ENCODE data around the gene SARS1. TPM values are rescaled to one million over a fixed set of nuclear protein-coding genes. Genes with fewer than 3 reads are reported as not detected.

The SARS1 gene
- total and polyA plus RNA-seq, 2 experiments from 2014 or later, result 158 to 180 TPM

DNA sequence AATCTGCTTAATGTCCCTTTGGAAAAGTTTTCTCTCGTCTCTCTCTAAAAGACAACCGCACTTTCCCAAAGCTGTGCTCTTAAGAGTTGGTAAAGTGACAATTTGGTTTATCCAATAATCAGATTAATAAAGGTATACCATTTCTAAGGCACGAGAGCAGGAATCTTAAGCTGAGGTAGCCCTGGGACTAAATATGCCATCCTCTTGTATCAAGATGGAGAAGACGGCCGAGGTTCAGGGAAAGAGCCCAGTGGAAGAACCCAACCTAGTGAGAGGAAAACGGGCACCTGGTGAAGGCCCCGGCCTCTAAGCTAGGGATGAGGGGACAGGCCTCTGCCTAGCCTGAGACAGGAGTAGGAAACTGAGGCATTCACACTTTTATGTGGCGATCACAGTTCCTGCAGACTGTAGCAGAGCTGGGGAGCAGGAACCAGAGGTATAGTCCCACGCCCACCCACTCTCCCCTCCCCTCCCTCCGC lies 334 bp upstream of the SARS1 start:
- Histone ChIP-seq H3K4me1 (ENCODE audit: insufficient read depth) (peaks cover 12% of the 10 kb centered on the region), H3K4me3 (peak overlapping the region; percentile 6)

DNA sequence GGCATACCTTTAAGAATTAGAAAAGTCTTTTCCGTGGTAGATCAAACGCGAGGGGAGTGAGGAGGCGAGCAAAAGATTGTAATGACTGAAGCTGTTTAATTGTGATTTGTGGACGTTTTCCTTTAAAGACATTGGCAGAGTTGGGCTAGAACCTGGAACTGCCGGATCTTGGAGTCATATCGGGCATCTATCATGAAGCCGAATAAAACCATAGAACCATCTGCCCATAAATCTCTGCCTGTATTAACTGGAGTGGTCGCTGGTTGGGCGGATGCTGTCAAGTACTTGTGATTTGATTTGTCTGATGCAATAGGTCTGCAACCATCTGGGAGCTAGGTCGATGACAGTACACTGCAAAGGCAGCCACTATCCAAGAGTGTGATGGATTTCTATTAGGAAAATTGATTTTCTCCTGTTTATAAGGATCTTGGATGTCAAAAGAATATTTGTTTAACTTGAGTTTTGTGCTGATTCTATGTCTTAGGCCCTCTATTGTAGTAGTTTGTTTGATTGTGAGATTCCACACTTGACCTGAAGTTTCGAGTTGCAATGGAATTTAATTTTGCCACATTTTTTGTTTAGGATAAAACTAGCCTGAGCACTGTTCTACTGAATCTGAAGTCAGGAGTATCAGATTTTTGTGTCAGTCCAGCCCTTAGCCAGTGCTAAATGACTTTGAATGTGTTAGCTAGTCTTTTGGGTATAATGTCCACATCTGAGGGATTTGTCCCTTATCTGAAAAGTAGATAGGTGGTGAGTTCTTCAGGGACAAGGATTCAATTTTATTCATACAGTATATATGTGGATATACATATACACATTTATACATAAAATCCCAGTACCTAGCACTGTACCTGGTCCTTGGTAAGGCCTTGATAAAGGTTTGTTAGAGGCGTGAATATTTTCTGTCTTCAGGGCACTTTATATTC lies 1.2 kb downstream of the SARS1 start:
- H3K27me3 ChIP-seq, result no peaks in the 10 kb centered on the region
- WGBS (ENCODE audit: low lambda C conversion rate, missing lambda C conversion rate), result 16% methylated on average over 13 of the region's 13 CpGs
- H3K9me3 ChIP-seq (ENCODE audit: low read depth), result no peaks in the 10 kb centered on the region
- peak; percentile 66 for DNase-seq (ENCODE audit: low spot score)
- H3K27ac ChIP-seq, result peak overlapping the region; percentile 89
- peak overlapping the region; percentile 77 for H3K4me2 ChIP-seq
- peak overlapping the region; percentile 78 for H3K4me3 ChIP-seq
- peaks cover 12% of the 10 kb centered on the region for H3K4me1 ChIP-seq (ENCODE audit: insufficient read depth)
- H3K9me2 ChIP-seq (replicated peaks; ENCODE audit: insufficient read depth), result no peaks in the 10 kb centered on the region
- no peak for TF ChIP-seq EZH2phosphoT487 (IDR thresholded peaks at IDR 0.05; ENCODE audit: low read depth, severe bottlenecking, unreplicated experiment)
- TF ChIP-seq, protein P1, sequence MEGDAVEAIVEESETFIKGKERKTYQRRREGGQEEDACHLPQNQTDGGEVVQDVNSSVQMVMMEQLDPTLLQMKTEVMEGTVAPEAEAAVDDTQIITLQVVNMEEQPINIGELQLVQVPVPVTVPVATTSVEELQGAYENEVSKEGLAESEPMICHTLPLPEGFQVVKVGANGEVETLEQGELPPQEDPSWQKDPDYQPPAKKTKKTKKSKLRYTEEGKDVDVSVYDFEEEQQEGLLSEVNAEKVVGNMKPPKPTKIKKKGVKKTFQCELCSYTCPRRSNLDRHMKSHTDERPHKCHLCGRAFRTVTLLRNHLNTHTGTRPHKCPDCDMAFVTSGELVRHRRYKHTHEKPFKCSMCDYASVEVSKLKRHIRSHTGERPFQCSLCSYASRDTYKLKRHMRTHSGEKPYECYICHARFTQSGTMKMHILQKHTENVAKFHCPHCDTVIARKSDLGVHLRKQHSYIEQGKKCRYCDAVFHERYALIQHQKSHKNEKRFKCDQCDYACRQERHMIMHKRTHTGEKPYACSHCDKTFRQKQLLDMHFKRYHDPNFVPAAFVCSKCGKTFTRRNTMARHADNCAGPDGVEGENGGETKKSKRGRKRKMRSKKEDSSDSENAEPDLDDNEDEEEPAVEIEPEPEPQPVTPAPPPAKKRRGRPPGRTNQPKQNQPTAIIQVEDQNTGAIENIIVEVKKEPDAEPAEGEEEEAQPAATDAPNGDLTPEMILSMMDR (IDR thresholded peaks at IDR 0.05; ENCODE audit: poor library complexity), result no peak
- no peak for TF ChIP-seq EZH2 (IDR thresholded peaks at IDR 0.05; ENCODE audit: borderline replicate concordance)
- H3K79me2 ChIP-seq, result peaks cover 55% of the 10 kb centered on the region
- peak overlapping the region; percentile 90 for H2AFZ ChIP-seq
- H4K20me1 ChIP-seq (ENCODE audit: insufficient read depth, poor library complexity, severe bottlenecking), result peaks cover 13% of the 10 kb centered on the region
- H3K36me3 ChIP-seq (replicated peaks; ENCODE audit: insufficient read depth, low read depth), result no peaks in the 10 kb centered on the region

More for the DNA sequence above, 334 bp upstream of the SARS1 start:
- Histone ChIP-seq H3K27ac (peak overlapping the region; percentile 41), H3K27me3 (no peaks in the 10 kb centered on the region), H3K9me3 (ENCODE audit: low read depth) (no peaks in the 10 kb centered on the region), H3K4me2 (peak overlapping the region; percentile 77), H2AFZ (peak overlapping the region; percentile 97), H3K9me2 (replicated peaks; ENCODE audit: insufficient read depth) (no peaks in the 10 kb centered on the region), H3K36me3 (replicated peaks; ENCODE audit: insufficient read depth, low read depth) (no peaks in the 10 kb centered on the region), H4K20me1 (ENCODE audit: insufficient read depth, poor library complexity, severe bottlenecking) (peaks cover 8% of the 10 kb centered on the region), H3K79me2 (peaks cover 41% of the 10 kb centered on the region)
- TF ChIP-seq EZH2phosphoT487 (IDR thresholded peaks at IDR 0.05; ENCODE audit: low read depth, severe bottlenecking, unreplicated experiment), result no peak
- TF ChIP-seq, protein P1 (IDR thresholded peaks at IDR 0.05; ENCODE audit: poor library complexity), result no peak
- TF ChIP-seq EZH2 (IDR thresholded peaks at IDR 0.05; ENCODE audit: borderline replicate concordance), result no peak
- no peak for DNase-seq (ENCODE audit: low spot score)
- WGBS (ENCODE audit: low lambda C conversion rate, missing lambda C conversion rate), result 41% methylated on average over 7 of the region's 10 CpGs

DNA sequence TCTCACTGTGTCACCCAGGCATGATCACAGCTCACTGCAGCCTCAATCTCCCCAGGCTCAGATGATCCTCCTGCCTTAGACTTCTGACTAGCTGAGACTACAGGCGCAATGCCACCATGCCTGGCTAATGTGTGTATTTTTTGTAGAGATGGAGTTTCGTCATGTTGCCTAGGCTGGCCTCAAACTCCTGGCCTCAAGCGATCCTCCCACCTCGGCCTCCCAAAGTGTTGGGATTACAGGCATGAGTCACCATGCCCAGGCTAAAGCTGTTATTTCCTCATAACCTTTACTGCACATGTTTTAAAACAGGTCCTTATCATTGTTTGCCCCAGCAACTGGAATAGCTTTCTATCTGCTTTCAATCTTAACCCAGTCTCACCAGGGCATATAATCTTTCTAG lies 2.9 kb downstream of the SARS1 start:
- H3K36me3 ChIP-seq (replicated peaks; ENCODE audit: insufficient read depth, low read depth), result no peaks in the 10 kb centered on the region
- H3K27me3 ChIP-seq, result no peaks in the 10 kb centered on the region
- H3K9me2 ChIP-seq (replicated peaks; ENCODE audit: insufficient read depth), result no peaks in the 10 kb centered on the region
- no peak overlapping the region for H3K27ac ChIP-seq
- peaks cover 72% of the 10 kb centered on the region for H3K79me2 ChIP-seq
- peak overlapping the region; percentile 77 for H3K4me2 ChIP-seq
- DNase-seq (ENCODE audit: low spot score), result no peak
- H3K9me3 ChIP-seq (ENCODE audit: low read depth), result no peaks in the 10 kb centered on the region
- no peak overlapping the region for H2AFZ ChIP-seq
- H4K20me1 ChIP-seq (ENCODE audit: insufficient read depth, poor library complexity, severe bottlenecking), result peaks cover 21% of the 10 kb centered on the region
- H3K4me3 ChIP-seq, result no peak overlapping the region
- H3K4me1 ChIP-seq (ENCODE audit: insufficient read depth), result peaks cover 12% of the 10 kb centered on the region
- TF ChIP-seq EZH2 (IDR thresholded peaks at IDR 0.05; ENCODE audit: borderline replicate concordance) (no peak), EZH2phosphoT487 (IDR thresholded peaks at IDR 0.05; ENCODE audit: low read depth, severe bottlenecking, unreplicated experiment) (no peak)
- TF ChIP-seq, protein P1 (IDR thresholded peaks at IDR 0.05; ENCODE audit: poor library complexity), result no peak
- WGBS (ENCODE audit: low lambda C conversion rate, missing lambda C conversion rate), result 91% methylated on average over 4 of the region's 4 CpGs

Data from hepatocyte (in vitro differentiated cells).